H9 (cell line): ENCODE measurements around the gene FAM3A. TPM values are rescaled to one million over a fixed set of nuclear protein-coding genes. Genes with fewer than 3 reads are reported as not detected.

ENCODE experiments used
- DNase-seq: peaks from one replicate; pipeline ENCODE4 v3.0.0-alpha.2; 2017
- H2AFZ ChIP-seq: one replicate; pipeline ENCODE4 v1.6.1; 2013; ENCODE audit warnings: mild to moderate bottlenecking, low read length, control low read depth, moderate library complexity
- H2AK5ac ChIP-seq: 2 replicates; pipeline ENCODE4 v1.6.1; 2013; ENCODE audit warnings: low read length, control low read depth, mixed read lengths; ENCODE audit not compliant: insufficient read length
- H2BK120ac ChIP-seq: one replicate; pipeline ENCODE4 v1.6.1; 2013; ENCODE audit warnings: low read depth, mild to moderate bottlenecking, low read length, control low read depth, inconsistent platforms; ENCODE audit not compliant: poor library complexity, severe bottlenecking
- H2BK12ac ChIP-seq: 2 replicates; pipeline ENCODE4 v1.6.1; 2013; ENCODE audit warnings: low read length, control low read depth, mixed read lengths, low read depth; ENCODE audit not compliant: insufficient read length
- H2BK15ac ChIP-seq: 2 replicates; pipeline ENCODE4 v1.6.1; 2013; ENCODE audit warnings: low read depth, low read length, control low read depth
- H2BK20ac ChIP-seq: one replicate; pipeline ENCODE4 v1.6.1; 2013; ENCODE audit warnings: low read depth, mild to moderate bottlenecking, low read length, control low read depth, inconsistent platforms; ENCODE audit not compliant: poor library complexity, severe bottlenecking
- H2BK5ac ChIP-seq: 2 replicates; pipeline ENCODE4 v1.6.1; 2013; ENCODE audit warnings: low read length, control low read depth, mixed read lengths; ENCODE audit not compliant: insufficient read length
- H3K14ac ChIP-seq: 2 replicates; pipeline ENCODE4 v1.6.1; 2013; ENCODE audit warnings: low read length, control low read depth; ENCODE audit not compliant: insufficient read depth
- H3K18ac ChIP-seq: 2 replicates; pipeline ENCODE4 v1.6.1; 2013; ENCODE audit warnings: low read depth, mild to moderate bottlenecking, mixed read lengths, low read length, control low read depth; ENCODE audit not compliant: insufficient read length
- H3K23ac ChIP-seq: 2 replicates; pipeline ENCODE4 v1.6.1; 2013; ENCODE audit warnings: low read length, control low read depth, mixed read lengths, low read depth; ENCODE audit not compliant: insufficient read length
- H3K23me2 ChIP-seq: 2 replicates; pipeline ENCODE4 v1.6.1; 2013; ENCODE audit warnings: low read depth, mild to moderate bottlenecking, mixed read lengths, low read length, control low read depth; ENCODE audit not compliant: insufficient read length, poor library complexity, severe bottlenecking
- H3K27ac ChIP-seq: 2 replicates; pipeline ENCODE4 v1.5.1; 2013; ENCODE audit warnings: low read length, control low read depth, mixed read lengths, low read depth; ENCODE audit not compliant: insufficient read length
- H3K27me3 ChIP-seq: 2 replicates; pipeline ENCODE4 v1.6.1; 2013; ENCODE audit warnings: low read length, control low read depth, inconsistent platforms; ENCODE audit not compliant: insufficient read depth
- H3K4ac ChIP-seq: 2 replicates; pipeline ENCODE4 v1.6.1; 2013; ENCODE audit warnings: low read depth, mild to moderate bottlenecking, control low read depth, inconsistent platforms, low read length, moderate library complexity
- H3K4me1 ChIP-seq: 2 replicates; pipeline ENCODE4 v1.6.1; 2013; ENCODE audit warnings: low read length, control low read depth, inconsistent platforms; ENCODE audit not compliant: insufficient read depth
- H3K4me2 ChIP-seq: 2 replicates; pipeline ENCODE4 v1.6.1; 2013; ENCODE audit warnings: low read length, control low read depth, mixed read lengths; ENCODE audit not compliant: insufficient read length, insufficient read depth
- H3K56ac ChIP-seq: 2 replicates; pipeline ENCODE4 v1.6.1; 2013; ENCODE audit warnings: low read depth, mild to moderate bottlenecking, mixed read lengths, low read length, control low read depth; ENCODE audit not compliant: insufficient read length
- H3K79me1 ChIP-seq: 2 replicates; pipeline ENCODE4 v1.6.1; 2013; ENCODE audit warnings: low read depth, mild to moderate bottlenecking, moderate library complexity, low read length, control low read depth, inconsistent platforms; ENCODE audit not compliant: insufficient read depth, poor library complexity, severe bottlenecking
- H3K79me2 ChIP-seq: 2 replicates; pipeline ENCODE4 v1.6.1; 2013; ENCODE audit warnings: low read length, control low read depth, inconsistent platforms; ENCODE audit not compliant: insufficient read depth
- H3K9ac ChIP-seq: 2 replicates; pipeline ENCODE4 v1.6.1; 2013; ENCODE audit warnings: low read length, control low read depth, mixed read lengths; ENCODE audit not compliant: insufficient read length; ENCODE audit errors: extremely low read depth
- H3K9me3 ChIP-seq: one replicate; pipeline ENCODE4 v1.6.1; 2013; ENCODE audit warnings: low read depth, low read length, inconsistent platforms; ENCODE audit not compliant: control insufficient read depth
- H3T11ph ChIP-seq: one replicate; pipeline ENCODE4 v1.6.1; 2013; ENCODE audit warnings: mild to moderate bottlenecking, low read length, control low read depth, inconsistent platforms
- H4K20me1 ChIP-seq: one replicate; pipeline ENCODE4 v1.6.1; 2013; ENCODE audit not compliant: control insufficient read depth, insufficient read length, insufficient read depth
- H4K5ac ChIP-seq: 2 replicates; pipeline ENCODE4 v1.6.1; 2013; ENCODE audit warnings: low read depth, mild to moderate bottlenecking, mixed read lengths, low read length, control low read depth; ENCODE audit not compliant: insufficient read length
- H4K8ac ChIP-seq: replicated peaks from 2 replicates; pipeline ENCODE4 v1.6.1; 2013; ENCODE audit warnings: low read length, control low read depth, mixed read lengths, low read depth; ENCODE audit not compliant: insufficient read length
- H4K91ac ChIP-seq: 2 replicates; pipeline ENCODE4 v1.6.1; 2013; ENCODE audit warnings: low read depth, mild to moderate bottlenecking, moderate library complexity, mixed read lengths, low read length, control low read depth; ENCODE audit not compliant: insufficient read length
- H3K27ac Mint-ChIP-seq, 3 experiments: 2 replicates in 2 of 3; 3 replicates in 1 of 3; pipeline ENCODE4 v1.8.0; 2020 to 2021; ENCODE audit warnings: mixed read lengths in 3 of 3, mild to moderate bottlenecking in 1 of 3, moderate library complexity in 1 of 3
- H3K27me3 Mint-ChIP-seq: 2 replicates; pipeline ENCODE4 v1.8.0; 2021; ENCODE audit warnings: low read depth, mild to moderate bottlenecking, moderate library complexity, mixed read lengths
- H3K36me3 Mint-ChIP-seq, 3 experiments: 2 replicates in 2 of 3; 3 replicates in 1 of 3; pipeline ENCODE4 v1.8.0; 2020 to 2021; ENCODE audit warnings: low read depth in 3 of 3, mixed read lengths in 3 of 3; ENCODE audit not compliant: insufficient read depth in 1 of 3
- H3K4me1 Mint-ChIP-seq, 2 experiments: 2 replicates each; pipeline ENCODE4 v1.8.0; 2020; ENCODE audit warnings: mixed read lengths in 2 of 2
- H3K4me3 Mint-ChIP-seq, 2 experiments: 2 replicates in 1 of 2; 3 replicates in 1 of 2; pipeline ENCODE4 v1.8.0; 2020 to 2021; ENCODE audit warnings: mild to moderate bottlenecking in 2 of 2, mixed read lengths in 2 of 2, moderate library complexity in 1 of 2
- H3K9me3 Mint-ChIP-seq, 2 experiments: 2 replicates in 1 of 2; 3 replicates in 1 of 2; pipeline ENCODE4 v1.8.0; 2020; ENCODE audit warnings: mild to moderate bottlenecking in 2 of 2, mixed read lengths in 2 of 2, moderate library complexity in 1 of 2
- WGBS: extraction: QIAGEN DNeasy Blood & Tissue Kit; methylation state at CpG from one replicate; pipeline ENCODE4 v1.1.7; 2013; ENCODE audit warnings: missing lambda C conversion rate, low lambda C conversion rate, mixed read lengths; ENCODE audit not compliant: insufficient read length; ENCODE audit errors: extremely low coverage; 5-methylcytosine and 5-hydroxymethylcytosine counted together
- total RNA-seq: library from RNA; stranded (reverse); gene quantifications from 2 replicates; pipeline ENCODE4 v1.2.1, GENCODE V29; 2021
- TF ChIP-seq, protein P1 (sequence below): fragments of 200-600 bp; sonication (generic); conservative IDR thresholded peaks from 3 replicates; pipeline ENCODE4 v1.8.0; 2021; ENCODE audit warnings: antibody characterized with exemption, mild to moderate bottlenecking

FAM3A gene
- total RNA-seq, 1 experiment from 2014 or later = 22.8 TPM

DNA sequence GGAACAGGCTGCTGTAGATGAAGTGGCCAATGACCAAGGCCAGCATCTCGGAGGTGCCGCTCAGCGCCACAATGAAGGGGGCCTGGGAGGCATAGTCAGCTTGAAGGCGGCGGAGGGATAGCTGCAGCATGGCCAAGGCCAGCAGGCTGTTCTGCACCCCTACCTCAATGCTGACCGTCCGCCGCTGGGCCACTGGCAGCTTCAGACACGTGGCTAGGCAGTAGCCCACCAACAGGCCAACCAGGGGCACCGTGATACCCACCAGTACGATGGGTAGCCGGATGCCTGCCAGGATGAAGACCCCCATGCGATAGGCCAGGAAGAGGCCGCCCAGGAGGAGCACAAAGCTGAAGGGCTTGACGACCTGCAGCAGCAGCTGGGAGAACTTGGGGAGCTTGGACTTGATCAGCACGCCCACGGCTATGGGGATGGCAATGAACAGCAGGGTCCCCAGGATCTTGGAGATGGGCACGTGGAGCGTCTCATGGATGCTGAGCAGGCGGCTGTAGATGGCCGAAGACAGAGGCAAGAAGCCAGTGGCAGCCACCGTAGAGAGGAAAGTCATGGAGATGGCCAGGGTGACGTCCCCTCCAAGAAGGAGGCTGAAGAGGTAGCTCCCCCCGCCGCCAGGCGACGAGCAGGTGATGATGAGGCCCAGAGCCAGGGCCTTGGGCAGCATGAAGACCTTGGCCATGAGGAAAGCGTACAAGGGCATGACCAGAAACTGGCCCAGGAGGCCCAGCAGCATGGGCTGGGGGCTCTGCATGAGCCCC lies 28.3 kb downstream of the FAM3A start:
- DNase-seq = no peak
- Mint-ChIP-seq H3K36me3 (peaks cover 3 to 22% (median 22%) of the 10 kb centered on the region in 3 experiments; a peak in 6 of 7 replicates), H3K27me3 (peaks cover under 1% of the 10 kb centered on the region), H3K9me3 (peaks cover 65 to 72% of the 10 kb centered on the region in 2 experiments), H3K4me1 (peaks cover 3 to 12% of the 10 kb centered on the region in 2 experiments; a peak in 3 of 4 replicates), H3K27ac (no peak overlapping the region), H3K4me3 (peak overlapping the region in 1 of 2 experiments; percentile 59; a peak in 3 of 5 replicates)
- H2BK120ac ChIP-seq = no peak overlapping the region
- no peak overlapping the region for H4K8ac ChIP-seq
- no peak overlapping the region for H3K4ac ChIP-seq
- no peak overlapping the region for H2AFZ ChIP-seq
- no peak overlapping the region for H2BK5ac ChIP-seq
- no peak overlapping the region for H2BK20ac ChIP-seq
- H3K9me3 ChIP-seq = peaks cover 46% of the 10 kb centered on the region
- no peaks in the 10 kb centered on the region; the same call in 1 of the 2 replicates for H3K4me1 ChIP-seq
- no peak overlapping the region for H4K91ac ChIP-seq
- no peak overlapping the region for H3K56ac ChIP-seq
- H2AK5ac ChIP-seq = no peak overlapping the region
- WGBS = no CpG with 5 or more reads among the region's 28 CpGs
- H3K4me2 ChIP-seq = no peak overlapping the region
- no peaks in the 10 kb centered on the region for H3K27me3 ChIP-seq
- no peaks in the 10 kb centered on the region for H4K20me1 ChIP-seq
- H3K23me2 ChIP-seq = no peaks in the 10 kb centered on the region
- no peak overlapping the region for H3K23ac ChIP-seq
- no peak overlapping the region for H3T11ph ChIP-seq
- H3K9ac ChIP-seq = no peak overlapping the region
- H3K79me1 ChIP-seq = no peaks in the 10 kb centered on the region
- H3K27ac ChIP-seq = no peak overlapping the region
- no peak overlapping the region for H4K5ac ChIP-seq
- H3K14ac ChIP-seq = no peak overlapping the region
- no peaks in the 10 kb centered on the region for H3K79me2 ChIP-seq
- TF ChIP-seq, protein P1, sequence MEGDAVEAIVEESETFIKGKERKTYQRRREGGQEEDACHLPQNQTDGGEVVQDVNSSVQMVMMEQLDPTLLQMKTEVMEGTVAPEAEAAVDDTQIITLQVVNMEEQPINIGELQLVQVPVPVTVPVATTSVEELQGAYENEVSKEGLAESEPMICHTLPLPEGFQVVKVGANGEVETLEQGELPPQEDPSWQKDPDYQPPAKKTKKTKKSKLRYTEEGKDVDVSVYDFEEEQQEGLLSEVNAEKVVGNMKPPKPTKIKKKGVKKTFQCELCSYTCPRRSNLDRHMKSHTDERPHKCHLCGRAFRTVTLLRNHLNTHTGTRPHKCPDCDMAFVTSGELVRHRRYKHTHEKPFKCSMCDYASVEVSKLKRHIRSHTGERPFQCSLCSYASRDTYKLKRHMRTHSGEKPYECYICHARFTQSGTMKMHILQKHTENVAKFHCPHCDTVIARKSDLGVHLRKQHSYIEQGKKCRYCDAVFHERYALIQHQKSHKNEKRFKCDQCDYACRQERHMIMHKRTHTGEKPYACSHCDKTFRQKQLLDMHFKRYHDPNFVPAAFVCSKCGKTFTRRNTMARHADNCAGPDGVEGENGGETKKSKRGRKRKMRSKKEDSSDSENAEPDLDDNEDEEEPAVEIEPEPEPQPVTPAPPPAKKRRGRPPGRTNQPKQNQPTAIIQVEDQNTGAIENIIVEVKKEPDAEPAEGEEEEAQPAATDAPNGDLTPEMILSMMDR = no peak
- H2BK12ac ChIP-seq = no peak overlapping the region
- H3K18ac ChIP-seq = no peak overlapping the region
- H2BK15ac ChIP-seq = no peak overlapping the region
